SH-SY5Y (cell line): Measurements from ENCODE around the gene TSPAN15.

Experiments used
- GATA2 ChIP-seq: IDR thresholded peaks from 2 replicates; pipeline ENCODE4 v1.6.1; 2011; ENCODE audit warnings: mild to moderate bottlenecking, low read depth, low read length
- GATA3 ChIP-seq: IDR thresholded peaks from 2 replicates; pipeline ENCODE4 v1.6.1; 2011; ENCODE audit warnings: low read depth, mild to moderate bottlenecking, low read length, moderate library complexity

GRCh38 chr10:69504576-69505250 lies 53.4 kb downstream of the TSPAN15 start:
- TF ChIP-seq GATA2 (no peak), GATA3 (no peak)
